HUES64 (cell line): ENCODE measurements around the gene DEFB113.

Experiments
- H3K27ac ChIP-seq: 2 replicates; pipeline ENCODE4 v1.7.0; 2013; ENCODE audit warnings: low read depth, low read length, inconsistent platforms
- H3K27me3 ChIP-seq: 2 replicates; pipeline ENCODE4 v1.6.1; 2013; ENCODE audit warnings: mild to moderate bottlenecking, low read length; ENCODE audit not compliant: insufficient read depth
- H3K36me3 ChIP-seq: 2 replicates; pipeline ENCODE4 v1.6.1; 2013; ENCODE audit warnings: mild to moderate bottlenecking, low read length; ENCODE audit not compliant: insufficient read depth
- H3K4me1 ChIP-seq: 2 replicates; pipeline ENCODE4 v1.6.1; 2013; ENCODE audit warnings: mild to moderate bottlenecking, low read length, moderate library complexity; ENCODE audit not compliant: insufficient read depth
- H3K4me3 ChIP-seq: 2 replicates; pipeline ENCODE4 v1.5.1; 2013; ENCODE audit warnings: mild to moderate bottlenecking, low read length, moderate library complexity
- H3K9ac ChIP-seq: 2 replicates; pipeline ENCODE4 v1.6.1; 2013; ENCODE audit warnings: mild to moderate bottlenecking, low read depth, low read length
- H3K9me3 ChIP-seq: 2 replicates; pipeline ENCODE4 v1.6.1; 2013; ENCODE audit warnings: low read depth, low read length; ENCODE audit not compliant: insufficient read depth
- WGBS: fragments of 150-250, 120-280 bp; methylation state at CpG from one replicate; pipeline ENCODE4 v1.1.7; 2013; ENCODE audit warnings: missing lambda C conversion rate; 5-methylcytosine and 5-hydroxymethylcytosine counted together

DEFB113 gene

GRCh38 chr6:49937017-49937416 lies 32.4 kb downstream of the DEFB113 start:
- Histone ChIP-seq H3K27ac (no peak overlapping the region), H3K4me1 (no peaks in the 10 kb centered on the region), H3K27me3 (no peaks in the 10 kb centered on the region), H3K9me3 (no peaks in the 10 kb centered on the region), H3K4me3 (no peak overlapping the region), H3K36me3 (no peaks in the 10 kb centered on the region), H3K9ac (no peak overlapping the region)
- WGBS = 100% methylated on average over 2 of the region's 2 CpGs

- H3K9me3 ChIP-seq = no peaks in the 10 kb centered on the region
- no peak overlapping the region for H3K9ac ChIP-seq
- no peaks in the 10 kb centered on the region for H3K4me1 ChIP-seq
- H3K36me3 ChIP-seq = no peaks in the 10 kb centered on the region
- no peak overlapping the region for H3K27ac ChIP-seq
- WGBS = 98% methylated on average over 3 of the region's 3 CpGs
- no peak overlapping the region for H3K4me3 ChIP-seq
- H3K27me3 ChIP-seq = no peaks in the 10 kb centered on the region
Measured at GRCh38 chr6:49935387-49935786, 34.0 kb downstream of the DEFB113 start.

- Histone ChIP-seq H3K9me3 (no peaks in the 10 kb centered on the region), H3K27me3 (no peaks in the 10 kb centered on the region), H3K4me3 (no peak overlapping the region), H3K4me1 (no peaks in the 10 kb centered on the region), H3K27ac (no peak overlapping the region), H3K9ac (no peak overlapping the region), H3K36me3 (no peaks in the 10 kb centered on the region)
- WGBS = 92% methylated on average over 1 of the region's 1 CpG
Measured at GRCh38 chr6:49934770-49935169, 34.7 kb downstream of the DEFB113 start.

- no peaks in the 10 kb centered on the region for H3K36me3 ChIP-seq
- no peak overlapping the region for H3K4me3 ChIP-seq
- no peak overlapping the region for H3K9ac ChIP-seq
- H3K9me3 ChIP-seq = no peaks in the 10 kb centered on the region
- no peaks in the 10 kb centered on the region for H3K27me3 ChIP-seq
- H3K27ac ChIP-seq = no peak overlapping the region
- H3K4me1 ChIP-seq = peaks cover 6% of the 10 kb centered on the region; the same call in 1 of the 2 replicates
- 96% methylated on average over 21 of the region's 21 CpGs for WGBS
Measured at GRCh38 chr6:49933526-49933925, 35.9 kb downstream of the DEFB113 start.

- Histone ChIP-seq H3K4me3 (no peak overlapping the region), H3K9ac (no peak overlapping the region), H3K36me3 (no peaks in the 10 kb centered on the region), H3K27ac (no peak overlapping the region), H3K4me1 (peaks cover 6% of the 10 kb centered on the region; the same call in 1 of the 2 replicates), H3K27me3 (no peaks in the 10 kb centered on the region), H3K9me3 (no peaks in the 10 kb centered on the region)
Measured at GRCh38 chr6:49929340-49929739, 40.1 kb downstream of the DEFB113 start.

- Histone ChIP-seq H3K36me3 (no peaks in the 10 kb centered on the region), H3K27ac (no peak overlapping the region), H3K27me3 (no peaks in the 10 kb centered on the region), H3K9ac (no peak overlapping the region), H3K4me1 (peaks cover 15% of the 10 kb centered on the region), H3K9me3 (no peaks in the 10 kb centered on the region), H3K4me3 (no peak overlapping the region)
- WGBS = 47% methylated on average over 3 of the region's 3 CpGs
Measured at GRCh38 chr6:49923826-49924225, 45.6 kb downstream of the DEFB113 start.

- H3K27me3 ChIP-seq = no peaks in the 10 kb centered on the region
- H3K4me3 ChIP-seq = no peak overlapping the region
- H3K36me3 ChIP-seq = no peaks in the 10 kb centered on the region
- H3K4me1 ChIP-seq = peaks cover 23% of the 10 kb centered on the region
- 98% methylated on average over 2 of the region's 5 CpGs for WGBS
- H3K27ac ChIP-seq = no peak overlapping the region
- no peaks in the 10 kb centered on the region for H3K9me3 ChIP-seq
- no peak overlapping the region for H3K9ac ChIP-seq
Measured at GRCh38 chr6:49919935-49920644, 49.3 kb downstream of the DEFB113 start.

GRCh38 chr6:49919261-49919660 lies 50.2 kb downstream of the DEFB113 start:
- no peak overlapping the region for H3K4me3 ChIP-seq
- H3K9ac ChIP-seq = no peak overlapping the region
- H3K27me3 ChIP-seq = no peaks in the 10 kb centered on the region
- H3K9me3 ChIP-seq = no peaks in the 10 kb centered on the region
- H3K36me3 ChIP-seq = no peaks in the 10 kb centered on the region
- peaks cover 30% of the 10 kb centered on the region for H3K4me1 ChIP-seq
- H3K27ac ChIP-seq = no peak overlapping the region
- WGBS = 76% methylated on average over 4 of the region's 4 CpGs

GRCh38 chr6:49918787-49919186 lies 50.6 kb downstream of the DEFB113 start:
- Histone ChIP-seq H3K27me3 (no peaks in the 10 kb centered on the region), H3K4me3 (no peak overlapping the region), H3K9ac (no peak overlapping the region), H3K4me1 (peaks cover 31% of the 10 kb centered on the region), H3K27ac (no peak overlapping the region; the same call in 1 of the 2 replicates), H3K36me3 (no peaks in the 10 kb centered on the region), H3K9me3 (no peaks in the 10 kb centered on the region)
- 23% methylated on average over 2 of the region's 2 CpGs for WGBS
